ENCODE measurements around the gene IFT81.
A peak's percentile ranks its signal among the peaks of the same experiment; 100 is the strongest.

IFT81 gene

GRCh38 chr12:110266980-110267620 is 142.9 kb downstream of the IFT81 start (continued):
- TF ChIP-seq ZNF280C (tag by site-specific recombination; IDR thresholded peaks at IDR 0.05), result no peak
- peak; percentile 65 for TF ChIP-seq ZNF660 (tag by site-specific recombination; IDR thresholded peaks at IDR 0.05)
- TF ChIP-seq KLF10 (tag by site-specific recombination; IDR thresholded peaks at IDR 0.05), result 0 out of 2 replicates have a peak, but pooled peaks have one; percentile 34
- TF ChIP-seq ZNF394 (tag by site-specific recombination; IDR thresholded peaks at IDR 0.05; ENCODE audit: borderline replicate concordance), result peak; percentile 30; the same call in 1 of the 2 replicates
- TF ChIP-seq ZBTB11 (tag by site-specific recombination; conservative IDR thresholded peaks at IDR 0.05; ENCODE audit: low read depth), result 0 out of 2 replicates have a peak, but pooled peaks have one; percentile 34
- TF ChIP-seq TRIM28 (IDR thresholded peaks at IDR 0.05; ENCODE audit: borderline replicate concordance, low read length), result peak; percentile 73
- no peak for TF ChIP-seq ZBTB49 (tag by site-specific recombination; IDR thresholded peaks at IDR 0.05; ENCODE audit: low read depth)
- TF ChIP-seq ZNF600 (tag by site-specific recombination; IDR thresholded peaks at IDR 0.05), result peak; percentile 56; the same call in 1 of the 2 replicates
- TF ChIP-seq ZBTB48 (tag by site-specific recombination; IDR thresholded peaks at IDR 0.05), result no peak
- no peak for TF ChIP-seq ZNF76 (tag by site-specific recombination; IDR thresholded peaks at IDR 0.05; ENCODE audit: borderline replicate concordance, low read depth)
- no peak for TF ChIP-seq ZNF48 (tag by site-specific recombination; IDR thresholded peaks at IDR 0.05)
- TF ChIP-seq ZNF341 (tag by site-specific recombination; IDR thresholded peaks at IDR 0.05; ENCODE audit: low read depth), result no peak; the same call in 1 of the 2 replicates
- peak; percentile 60; the same call in 1 of the 2 replicates for TF ChIP-seq ZNF10 (tag by site-specific recombination; IDR thresholded peaks at IDR 0.05)
- TF ChIP-seq ZNF792 (tag by site-specific recombination; IDR thresholded peaks at IDR 0.05), result 0 out of 2 replicates have a peak, but pooled peaks have one; percentile 71
- TF ChIP-seq SCRT2 (tag by site-specific recombination; IDR thresholded peaks at IDR 0.05), result peak; percentile 84
- TF ChIP-seq ZNF837 (tag by site-specific recombination; IDR thresholded peaks at IDR 0.05), result no peak
- TF ChIP-seq YY2 (tag by site-specific recombination; IDR thresholded peaks at IDR 0.05), result 0 out of 2 replicates have a peak, but pooled peaks have one; percentile 22
- TF ChIP-seq PRDM4 (tag by site-specific recombination; IDR thresholded peaks at IDR 0.05), result peak; percentile 47; the same call in 1 of the 2 replicates
- 0 out of 2 replicates have a peak, but pooled peaks have one; percentile 39 for TF ChIP-seq ZBTB1 (tag by site-specific recombination; IDR thresholded peaks at IDR 0.05)
- TF ChIP-seq ZNF561 (tag by site-specific recombination; IDR thresholded peaks at IDR 0.05; ENCODE audit: borderline replicate concordance), result peak; percentile 67
- TF ChIP-seq ZNF610 (tag by site-specific recombination; IDR thresholded peaks at IDR 0.05; ENCODE audit: borderline replicate concordance), result 0 out of 2 replicates have a peak, but pooled peaks have one; percentile 18
- peak; percentile 73 for TF ChIP-seq GLIS2 (tag by site-specific recombination; IDR thresholded peaks at IDR 0.05)
- TF ChIP-seq SCRT1 (tag by site-specific recombination; IDR thresholded peaks at IDR 0.05; ENCODE audit: borderline replicate concordance), result peak; percentile 69
- TF ChIP-seq ZNF629 (tag by site-specific recombination; IDR thresholded peaks at IDR 0.05), result peak; percentile 82
- peak; percentile 81; the same call in 1 of the 2 replicates for TF ChIP-seq ZSCAN30 (tag by site-specific recombination; IDR thresholded peaks at IDR 0.05)
- no peak for TF ChIP-seq ZNF114 (tag by site-specific recombination; IDR thresholded peaks at IDR 0.05)
